Activated B cell treated with CpG ODN at 0.5 μM for 24 hours (primary cell): ENCODE results near the gene TPM2. TPM values are rescaled to one million over a fixed set of nuclear protein-coding genes. Genes with fewer than 3 reads are reported as not detected.

Experiments used
- ATAC-seq: fragments of 200-7000 bp; cut with Tn5 transposase; one replicate; pipeline ENCODE4 v1.10.0; 2021; ENCODE audit warnings: low read depth, mild to moderate bottlenecking, moderate library complexity
- CTCF ChIA-PET: fragments of 350-600 bp; sonication (Branson Sonifier 250); formaldehyde crosslinking; loops from one replicate; lab custom pipeline; 2021; ENCODE audit warnings: antibody characterized with exemption; lab: Charles Lee
- POLR2A ChIA-PET: fragments of 350-600 bp; sonication (Branson Sonifier 250); formaldehyde crosslinking; loops from one replicate; lab custom pipeline; 2021; ENCODE audit warnings: antibody characterized with exemption; lab: Charles Lee
- DNase-seq: peaks from one replicate; pipeline ENCODE4 v3.0.0; 2022
- H3K27ac Mint-ChIP-seq: one replicate; pipeline ENCODE4 v1.8.0; 2020; ENCODE audit warnings: mixed read lengths
- H3K27me3 Mint-ChIP-seq: one replicate; pipeline ENCODE4 v1.8.0; 2021; ENCODE audit warnings: mixed read lengths
- H3K36me3 Mint-ChIP-seq: one replicate; pipeline ENCODE4 v1.8.0; 2021; ENCODE audit warnings: low read depth, mixed read lengths
- H3K4me1 Mint-ChIP-seq: one replicate; pipeline ENCODE4 v1.8.0; 2021; ENCODE audit warnings: mixed read lengths
- H3K4me3 Mint-ChIP-seq: one replicate; pipeline ENCODE4 v1.8.0; 2020; ENCODE audit warnings: mild to moderate bottlenecking, mixed read lengths
- H3K9me3 Mint-ChIP-seq: one replicate; pipeline ENCODE4 v1.8.0; 2020; ENCODE audit warnings: mixed read lengths
- intact Hi-C: fragments of 100-400 bp; cut with micrococcal nuclease; formaldehyde crosslinking; loops from one replicate; pipeline ENCODE4 v1.15.1; 2024
- total RNA-seq: library from RNA; stranded (reverse); gene quantifications from 2 replicates; pipeline ENCODE4 v1.2.3, GENCODE V29; 2022
- TF ChIP-seq, protein P1 (sequence below): fragments of 200-600 bp; IDR thresholded peaks from one replicate; pipeline ENCODE4 v1.8.0; 2022; ENCODE audit warnings: antibody characterized with exemption, mild to moderate bottlenecking

TPM2 gene
- total RNA-seq, 1 donor from 2014 or later, result 2.0 TPM

DNA sequence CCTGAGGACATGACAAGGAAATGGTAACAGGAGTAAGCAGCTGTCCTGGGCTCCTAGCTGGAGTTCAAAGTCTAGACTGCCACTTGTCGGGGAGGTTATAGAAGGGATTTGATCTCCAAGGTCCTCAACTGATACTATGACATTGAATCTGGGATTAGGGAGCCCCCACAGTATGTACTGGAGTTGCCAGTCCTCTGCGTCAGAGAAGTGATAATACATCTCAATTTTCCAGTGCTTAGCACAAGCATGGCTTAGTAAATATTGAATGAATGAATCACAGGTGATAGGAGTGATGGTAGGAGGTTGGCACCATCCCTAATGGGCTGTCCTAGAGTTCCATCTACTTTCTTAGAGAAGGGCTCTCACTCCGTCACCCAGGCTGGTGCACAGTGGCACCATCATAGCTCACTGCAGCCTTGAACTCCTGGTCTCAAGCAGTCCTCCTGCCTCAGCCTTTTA lies 6.2 kb upstream of the TPM2 start:
- peaks cover 14% of the 10 kb centered on the region for H3K4me1 Mint-ChIP-seq
- H3K9me3 Mint-ChIP-seq, result no peaks in the 10 kb centered on the region
- intact Hi-C loops, result loop anchor here (1.0 to 2.0 kb wide), 5 partner anchors 37 to 92 kb away; partner anchors contain the start of genes CD72, CREB3 and TLN1
- no peak overlapping the region for H3K4me3 Mint-ChIP-seq
- peaks cover under 1% of the 10 kb centered on the region for H3K36me3 Mint-ChIP-seq
- no peak overlapping the region for H3K27ac Mint-ChIP-seq
- CTCF ChIA-PET, result interaction anchor here (0.9 to 4.6 kb wide), 22 partner anchors 9 to 186 kb away, joined by 3 to 52 read pairs (median 16); partner anchors contain the start of genes ARHGEF39, CCDC107, CD72 and CREB3
- POLR2A ChIA-PET, result interaction anchor here (0.6 to 2.8 kb wide), 17 partner anchors 8 to 580 kb away, joined by 3 to 24 read pairs (median 4); partner anchors contain the start of genes ARHGEF39, ATOSB, CCDC107 and CREB3
- no peak for ATAC-seq
- TF ChIP-seq, protein P1, sequence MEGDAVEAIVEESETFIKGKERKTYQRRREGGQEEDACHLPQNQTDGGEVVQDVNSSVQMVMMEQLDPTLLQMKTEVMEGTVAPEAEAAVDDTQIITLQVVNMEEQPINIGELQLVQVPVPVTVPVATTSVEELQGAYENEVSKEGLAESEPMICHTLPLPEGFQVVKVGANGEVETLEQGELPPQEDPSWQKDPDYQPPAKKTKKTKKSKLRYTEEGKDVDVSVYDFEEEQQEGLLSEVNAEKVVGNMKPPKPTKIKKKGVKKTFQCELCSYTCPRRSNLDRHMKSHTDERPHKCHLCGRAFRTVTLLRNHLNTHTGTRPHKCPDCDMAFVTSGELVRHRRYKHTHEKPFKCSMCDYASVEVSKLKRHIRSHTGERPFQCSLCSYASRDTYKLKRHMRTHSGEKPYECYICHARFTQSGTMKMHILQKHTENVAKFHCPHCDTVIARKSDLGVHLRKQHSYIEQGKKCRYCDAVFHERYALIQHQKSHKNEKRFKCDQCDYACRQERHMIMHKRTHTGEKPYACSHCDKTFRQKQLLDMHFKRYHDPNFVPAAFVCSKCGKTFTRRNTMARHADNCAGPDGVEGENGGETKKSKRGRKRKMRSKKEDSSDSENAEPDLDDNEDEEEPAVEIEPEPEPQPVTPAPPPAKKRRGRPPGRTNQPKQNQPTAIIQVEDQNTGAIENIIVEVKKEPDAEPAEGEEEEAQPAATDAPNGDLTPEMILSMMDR, result no peak
- no peak for DNase-seq
- no peaks in the 10 kb centered on the region for H3K27me3 Mint-ChIP-seq

DNA sequence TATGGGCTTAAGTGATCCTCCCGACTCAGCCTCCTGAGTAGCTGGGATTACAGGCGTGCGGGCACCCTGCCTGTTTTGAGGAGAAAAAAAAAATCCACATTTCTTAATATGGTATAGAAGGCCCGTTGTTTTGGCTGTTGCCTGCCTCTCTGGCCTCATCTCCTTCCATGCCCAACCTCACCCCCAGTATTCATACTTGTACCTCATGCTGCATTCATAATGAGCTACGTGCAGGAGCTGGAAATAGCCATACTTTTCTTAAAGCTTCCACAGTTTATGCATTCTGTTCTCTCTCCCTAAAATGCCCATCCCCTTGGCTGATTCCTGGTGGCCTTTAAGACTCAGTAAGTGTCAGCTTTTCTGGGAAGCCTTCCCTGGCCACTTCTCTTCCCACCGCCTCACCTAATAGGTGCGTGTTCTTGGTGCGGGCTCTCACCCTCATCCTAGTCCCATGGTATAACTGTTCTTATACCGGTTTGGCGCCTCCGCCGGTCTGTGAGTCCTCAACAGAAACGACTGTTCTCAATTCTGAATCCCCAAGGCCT lies 2.1 kb upstream of the TPM2 start:
- POLR2A ChIA-PET, result interaction anchor here (0.9 to 1.4 kb wide), 2 partner anchors 45 to 151 kb away, joined by 3 to 4 read pairs; no protein-coding TSS in a partner anchor
- H3K27ac Mint-ChIP-seq, result peak overlapping the region; percentile 30

DNA sequence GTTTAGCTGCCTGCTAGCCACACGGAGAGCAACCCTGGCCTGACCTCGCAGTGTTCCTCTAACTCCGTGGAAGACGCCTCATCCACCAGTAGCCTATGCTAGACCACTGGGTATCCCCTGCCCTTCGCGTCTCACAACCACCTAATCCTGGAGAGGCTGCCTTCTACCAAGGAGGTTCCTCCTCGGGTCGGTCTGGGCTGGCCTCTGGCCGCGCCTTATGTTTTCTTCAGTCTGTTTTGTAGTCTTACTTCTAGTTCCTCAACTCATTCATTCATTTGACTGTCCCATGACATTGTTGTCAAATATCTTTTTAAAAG lies 1.6 kb upstream of the TPM2 start:
- TF ChIP-seq, protein P1, result no peak
- Mint-ChIP-seq H3K27me3 (no peaks in the 10 kb centered on the region), H3K4me1 (peaks cover 13% of the 10 kb centered on the region), H3K36me3 (peaks cover 2% of the 10 kb centered on the region), H3K4me3 (peak overlapping the region; percentile 86), H3K27ac (peak overlapping the region; percentile 76), H3K9me3 (no peaks in the 10 kb centered on the region)
- intact Hi-C loops, result no loop called here
- ATAC-seq (peak; percentile 9), DNase-seq (no peak)
- ChIA-PET CTCF (interaction anchor here (0.8 to 3.1 kb wide), 5 partner anchors 34 to 191 kb away, joined by 3 to 8 read pairs (median 8); partner anchors contain the start of genes CCDC107, CREB3, RMRP and TLN1), POLR2A (interaction anchor here (0.9 to 1.6 kb wide), 3 partner anchors 41 to 151 kb away, joined by 3 to 4 read pairs (median 4); partner anchors contain the start of genes CREB3 and TLN1)

More for the DNA sequence above, 2.1 kb upstream of the TPM2 start:
- intact Hi-C loops, result no loop called here
- H3K4me1 Mint-ChIP-seq, result peaks cover 19% of the 10 kb centered on the region
- no peak for DNase-seq
- H3K4me3 Mint-ChIP-seq, result peak overlapping the region; percentile 86
- H3K9me3 Mint-ChIP-seq, result no peaks in the 10 kb centered on the region
- ATAC-seq, result no peak
- CTCF ChIA-PET, result interaction anchor here (1.5 to 3.1 kb wide), 3 partner anchors 34 to 79 kb away, joined by 8 read pairs; partner anchors contain the start of genes CCDC107 and RMRP
- TF ChIP-seq, protein P1, result no peak
- no peaks in the 10 kb centered on the region for H3K27me3 Mint-ChIP-seq
- peaks cover 2% of the 10 kb centered on the region for H3K36me3 Mint-ChIP-seq

DNA sequence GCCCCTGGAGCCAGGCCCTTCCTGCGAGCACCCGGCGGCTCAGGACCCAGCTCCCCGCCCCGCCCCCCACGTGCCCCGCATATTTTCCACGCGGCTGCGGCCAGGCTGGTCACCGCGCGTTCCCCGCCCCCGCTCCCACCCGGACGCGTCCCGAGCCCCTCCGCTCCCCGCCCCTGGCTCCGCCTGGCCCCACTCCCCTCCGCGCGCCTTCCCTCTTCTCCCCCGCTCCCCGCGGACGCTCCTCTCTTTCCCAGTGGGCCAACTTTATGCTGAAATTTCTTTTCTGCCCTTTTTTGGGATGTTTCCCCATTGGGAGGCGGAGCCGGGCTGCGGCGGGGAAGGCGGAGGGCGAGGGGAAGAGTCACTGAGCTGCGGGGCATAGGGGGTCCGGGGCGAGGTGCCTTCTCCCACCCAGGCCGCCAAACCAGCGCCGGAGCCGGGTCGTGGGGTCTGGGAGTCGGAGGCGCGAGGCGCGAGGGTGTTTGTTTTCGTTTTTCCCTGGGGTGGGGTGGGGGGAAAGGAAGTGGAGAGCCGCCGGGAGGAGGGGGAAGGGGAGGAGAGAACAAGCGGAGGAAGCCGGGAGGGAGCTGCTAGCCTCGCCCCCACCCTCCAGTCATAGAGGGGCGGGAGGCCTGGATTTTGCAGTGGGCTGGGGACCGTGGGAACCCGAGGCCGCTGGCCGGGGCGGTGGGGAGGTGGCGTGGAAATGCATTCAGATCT lies 1.0 kb upstream of the TPM2 start:
- Mint-ChIP-seq H3K9me3 (no peaks in the 10 kb centered on the region), H3K27ac (peak overlapping the region; percentile 76), H3K4me1 (peaks cover 12% of the 10 kb centered on the region), H3K36me3 (peaks cover 2% of the 10 kb centered on the region), H3K27me3 (no peaks in the 10 kb centered on the region), H3K4me3 (peak overlapping the region; percentile 86)
- ATAC-seq, result peak; percentile 42
- ChIA-PET CTCF (interaction anchor here (0.8 to 3.1 kb wide), 6 partner anchors 26 to 192 kb away, joined by 3 to 8 read pairs (median 6); partner anchors contain the start of genes ARHGEF39, CCDC107, CREB3 and RMRP), POLR2A (interaction anchor here (0.6 to 1.6 kb wide), 10 partner anchors 14 to 708 kb away, joined by 3 to 6 read pairs (median 4); partner anchors contain the start of genes CCDC107, CREB3, RMRP and TLN1)
- peak; percentile 27 for DNase-seq
- TF ChIP-seq, protein P1, result no peak
- intact Hi-C loops, result loop anchor here (1.0 kb wide), 1 partner anchor 25 kb away; the partner anchor contains the start of gene ARHGEF39
